NCI-H2081 treated with DMSO at 0.1 percent for 48 hours (cell line): ENCODE data around the gene RELT.

Experiments used
- DNase-seq: peaks from one replicate; lab custom pipeline; 2025; lab: John Stamatoyannopoulos, UW

The RELT gene, protein sequence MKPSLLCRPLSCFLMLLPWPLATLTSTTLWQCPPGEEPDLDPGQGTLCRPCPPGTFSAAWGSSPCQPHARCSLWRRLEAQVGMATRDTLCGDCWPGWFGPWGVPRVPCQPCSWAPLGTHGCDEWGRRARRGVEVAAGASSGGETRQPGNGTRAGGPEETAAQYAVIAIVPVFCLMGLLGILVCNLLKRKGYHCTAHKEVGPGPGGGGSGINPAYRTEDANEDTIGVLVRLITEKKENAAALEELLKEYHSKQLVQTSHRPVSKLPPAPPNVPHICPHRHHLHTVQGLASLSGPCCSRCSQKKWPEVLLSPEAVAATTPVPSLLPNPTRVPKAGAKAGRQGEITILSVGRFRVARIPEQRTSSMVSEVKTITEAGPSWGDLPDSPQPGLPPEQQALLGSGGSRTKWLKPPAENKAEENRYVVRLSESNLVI

DNA sequence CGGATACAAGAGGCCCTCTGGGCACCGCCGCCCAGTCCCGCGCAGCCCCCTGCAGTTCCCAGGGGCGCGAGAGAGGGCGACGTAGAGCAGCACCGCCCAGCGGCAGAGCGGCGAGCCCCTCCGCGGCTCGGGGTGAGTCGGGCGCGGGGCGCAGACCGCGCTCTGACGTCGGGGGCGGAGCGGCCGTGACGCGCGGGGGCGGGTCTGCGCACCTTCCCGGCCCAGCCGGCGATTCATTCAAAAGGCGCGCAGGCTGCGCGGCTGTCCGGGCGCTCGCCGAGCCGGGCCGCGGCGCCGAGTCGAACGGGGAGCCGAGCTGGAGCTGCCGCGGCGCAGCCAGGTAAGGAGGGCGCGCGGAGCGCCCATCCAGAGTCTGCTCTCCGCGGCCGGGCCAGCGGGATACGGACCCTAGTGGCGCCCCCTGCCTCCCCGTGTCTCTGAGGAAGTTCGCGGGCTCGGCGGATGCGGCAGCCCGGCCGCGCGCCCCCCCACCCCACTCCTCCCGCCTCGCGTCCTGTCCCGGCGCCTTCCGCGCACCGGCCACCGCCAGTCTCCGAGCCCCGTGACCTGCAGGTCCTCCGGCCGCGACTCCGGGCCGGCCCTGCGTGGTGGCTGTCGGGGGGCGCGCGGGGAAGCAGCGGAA lies at the start of gene RELT:
Gene RELT, plus strand, starts transcription at position 240 of the 643 bp plus-strand sequence. CDS start 12,738 bp downstream, outside the sequence.
- DNase-seq = peak; percentile 31

- DNase-seq = no peak
Observed at GRCh38 chr11:73326929-73327811, 49.0 kb upstream of the RELT start.

DNA sequence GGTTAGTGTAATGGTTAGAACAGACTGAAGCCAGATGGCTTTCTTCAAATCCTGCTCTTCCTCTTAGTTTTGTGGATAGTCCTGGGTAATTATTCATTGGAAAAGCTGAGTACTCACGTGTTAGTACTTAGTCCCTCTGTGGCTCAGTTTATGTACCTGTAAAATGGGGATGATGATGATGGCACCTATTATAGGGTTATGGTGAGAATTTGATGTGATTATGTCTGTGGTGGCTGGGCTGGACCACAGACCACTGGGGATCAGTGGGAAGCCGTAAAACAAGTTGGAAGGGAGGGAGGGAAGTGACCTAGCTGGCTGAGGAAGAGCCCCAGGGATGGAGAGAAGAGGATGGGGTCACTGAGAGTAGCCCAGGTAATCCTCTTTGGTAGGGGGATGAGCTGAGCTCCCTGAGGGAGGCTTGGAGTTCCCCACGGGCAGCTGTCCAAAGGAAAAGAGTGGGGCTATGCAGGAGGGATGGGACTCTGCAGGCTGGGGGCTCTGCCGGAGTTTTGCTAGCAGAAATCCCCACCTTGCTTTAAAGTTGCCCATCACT lies 48.3 kb upstream of the RELT start:
- no peak for DNase-seq

DNA sequence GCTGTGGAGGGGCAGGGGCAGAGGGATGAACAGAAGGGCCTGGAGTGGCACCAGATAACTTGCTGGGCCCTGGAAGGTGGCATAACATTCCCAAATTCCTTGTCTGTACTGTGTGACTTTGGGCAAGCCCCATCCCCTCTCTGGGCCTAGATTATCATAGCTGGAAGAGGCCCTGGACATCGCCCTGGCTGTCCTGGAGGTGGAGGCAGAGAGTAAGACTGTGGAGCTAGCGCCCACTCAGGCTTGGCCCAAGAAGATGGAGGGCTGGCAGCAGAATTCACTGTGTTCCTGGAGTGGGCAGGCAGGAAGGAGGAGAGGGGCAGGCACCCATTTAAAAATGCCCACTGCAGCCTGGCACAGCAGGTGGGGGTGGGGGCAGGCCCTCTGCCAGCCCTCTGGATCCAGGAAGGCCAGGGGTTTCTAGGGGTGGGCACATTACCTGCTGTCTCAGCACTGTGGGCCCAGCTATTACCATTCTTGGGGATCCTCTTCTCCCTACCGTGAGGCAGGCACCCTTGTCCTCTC lies 45.6 kb upstream of the RELT start:
- no peak for DNase-seq

GRCh38 chr11:73331138-73331916 lies 44.9 kb upstream of the RELT start:
- no peak for DNase-seq

DNA sequence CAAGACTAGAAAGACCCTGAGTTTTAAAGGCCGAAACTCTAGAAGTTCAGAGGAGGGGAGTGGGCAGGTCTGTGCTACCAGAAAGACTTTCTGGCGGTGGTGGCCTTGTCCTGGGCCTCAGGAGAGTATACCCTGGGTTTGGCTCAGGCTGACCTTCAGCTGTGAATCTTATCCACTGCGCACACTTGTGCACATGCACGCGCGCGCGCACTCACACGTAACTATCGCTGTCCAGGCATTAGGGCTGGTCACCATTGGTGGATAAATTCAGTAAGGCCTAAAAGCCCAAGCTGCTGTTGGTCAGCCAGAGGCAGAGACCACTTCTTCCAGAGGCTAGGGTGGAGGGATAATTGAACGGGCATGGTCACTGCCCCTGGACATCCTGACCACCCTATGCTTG lies 43.0 kb upstream of the RELT start:
- DNase-seq = no peak

- DNase-seq = no peak
Observed at GRCh38 chr11:73333640-73334383, 42.4 kb upstream of the RELT start.

DNA sequence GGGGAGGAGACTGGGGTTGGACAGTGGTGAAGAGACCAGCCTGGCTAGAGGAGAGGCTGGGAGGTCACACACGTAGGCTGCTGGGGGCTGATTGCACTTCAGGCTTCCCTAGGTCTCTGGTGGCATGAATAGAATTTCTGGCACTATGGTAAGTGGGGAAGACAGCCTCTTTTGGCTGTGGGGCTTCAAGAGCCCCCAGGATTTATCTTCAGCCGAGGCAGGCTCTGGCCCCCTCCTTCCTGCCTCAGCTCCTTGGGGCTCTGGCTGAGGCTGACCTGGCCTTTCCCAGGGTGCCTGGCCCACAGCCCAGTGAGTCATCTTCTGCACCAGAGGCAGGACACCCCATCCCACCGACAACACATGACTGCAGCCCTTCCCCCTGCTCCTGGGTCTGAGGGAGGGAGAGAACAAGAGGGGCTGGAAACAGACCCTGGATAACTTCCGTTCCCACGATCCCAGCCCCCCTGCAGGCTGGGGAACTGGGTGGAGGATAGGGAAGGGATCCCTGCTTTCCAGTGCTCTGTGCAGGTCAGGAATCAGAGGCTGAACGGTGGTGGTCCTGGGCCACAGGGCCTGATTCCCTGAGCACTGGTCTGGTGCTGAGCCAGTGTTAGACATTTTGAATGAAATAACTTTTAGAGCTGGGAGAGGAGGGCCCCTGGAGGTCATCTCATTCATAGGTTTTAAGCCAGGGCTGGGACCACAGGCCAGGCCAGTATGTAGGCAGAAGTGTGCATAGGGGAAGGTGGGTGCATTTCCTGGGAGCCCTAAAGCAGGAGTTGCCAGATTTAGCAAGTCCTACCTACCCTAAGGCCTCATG lies 41.6 kb upstream of the RELT start:
- DNase-seq = no peak

DNA sequence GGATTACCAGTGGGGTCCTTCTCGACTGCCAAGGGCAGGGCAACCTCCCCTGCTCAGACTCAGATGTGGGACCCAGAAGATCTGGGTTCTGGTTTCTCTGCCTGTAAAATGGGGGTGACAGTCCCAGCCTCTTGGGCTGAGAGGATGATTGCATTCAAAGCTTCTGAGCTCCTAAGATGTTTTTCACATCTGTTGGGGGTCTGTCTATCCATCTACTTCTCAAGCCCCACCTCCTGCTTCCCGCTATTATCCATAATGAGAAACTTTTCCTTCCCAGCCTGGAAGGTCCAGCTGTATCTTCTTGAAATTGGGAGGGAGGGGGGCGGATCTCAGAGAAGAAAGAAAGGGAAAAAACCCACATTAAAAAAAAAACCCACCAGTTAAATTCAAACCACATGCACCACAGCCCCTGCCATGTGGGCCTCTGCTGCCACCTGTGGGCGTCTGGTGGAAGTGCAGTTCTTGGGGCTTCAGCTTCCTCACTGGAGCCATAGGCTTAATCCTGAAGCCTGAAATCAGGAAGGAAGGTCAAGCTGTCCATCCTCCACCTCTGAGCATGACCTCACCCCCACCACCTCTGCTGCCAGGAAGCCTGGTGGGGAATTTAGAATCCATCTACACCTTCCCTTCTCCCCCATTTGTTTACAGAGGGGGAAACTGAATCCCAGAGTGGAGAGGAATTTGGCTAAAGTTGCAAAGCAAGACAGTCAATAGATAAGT lies 40.8 kb upstream of the RELT start:
- no peak for DNase-seq

DNA sequence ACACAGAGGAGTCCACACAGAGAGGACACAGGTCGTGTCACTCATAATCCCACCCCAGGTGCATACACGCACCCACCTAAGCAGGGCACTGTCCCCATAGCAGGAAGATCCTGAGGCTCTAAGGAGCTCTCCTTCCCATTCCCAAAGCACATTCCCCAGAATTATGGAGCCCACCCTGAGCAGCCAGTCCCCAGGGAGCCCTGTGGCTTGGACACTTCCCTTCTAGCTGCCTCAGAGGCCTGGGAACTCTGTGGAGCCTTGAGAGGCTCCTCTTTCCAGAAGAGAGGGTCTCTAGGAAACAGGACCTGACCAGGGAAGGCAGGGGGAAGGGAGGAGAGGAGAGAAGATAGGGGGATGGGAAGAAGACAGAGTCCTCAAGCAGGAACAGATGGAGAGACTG lies 38.4 kb upstream of the RELT start:
- no peak for DNase-seq

GRCh38 chr11:73338279-73338678 lies 37.9 kb upstream of the RELT start:
- no peak for DNase-seq

DNA sequence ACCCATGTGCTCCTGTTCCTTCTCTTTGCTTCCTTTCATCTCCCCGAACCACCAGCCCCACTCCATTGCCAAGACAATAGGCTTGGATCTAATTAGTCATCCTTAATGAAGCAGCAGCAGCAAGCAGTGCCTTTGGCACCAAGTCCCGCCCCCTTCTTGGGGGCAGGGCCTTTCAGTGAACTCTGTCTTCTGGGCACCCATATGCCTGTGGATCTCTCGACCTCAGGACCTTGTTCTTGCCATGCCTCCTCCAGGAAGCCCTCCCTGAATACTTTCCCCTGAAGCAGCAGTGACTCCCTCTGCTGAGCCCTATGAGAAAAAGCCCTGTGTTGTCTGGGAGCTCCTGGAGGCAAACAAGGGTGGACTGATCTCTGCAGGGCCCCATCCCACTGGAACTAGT lies 36.0 kb upstream of the RELT start:
- no peak for DNase-seq

- no peak for DNase-seq
Observed at GRCh38 chr11:73342633-73343032, 33.6 kb upstream of the RELT start.

GRCh38 chr11:73343076-73343873 lies 32.9 kb upstream of the RELT start:
- no peak for DNase-seq

DNA sequence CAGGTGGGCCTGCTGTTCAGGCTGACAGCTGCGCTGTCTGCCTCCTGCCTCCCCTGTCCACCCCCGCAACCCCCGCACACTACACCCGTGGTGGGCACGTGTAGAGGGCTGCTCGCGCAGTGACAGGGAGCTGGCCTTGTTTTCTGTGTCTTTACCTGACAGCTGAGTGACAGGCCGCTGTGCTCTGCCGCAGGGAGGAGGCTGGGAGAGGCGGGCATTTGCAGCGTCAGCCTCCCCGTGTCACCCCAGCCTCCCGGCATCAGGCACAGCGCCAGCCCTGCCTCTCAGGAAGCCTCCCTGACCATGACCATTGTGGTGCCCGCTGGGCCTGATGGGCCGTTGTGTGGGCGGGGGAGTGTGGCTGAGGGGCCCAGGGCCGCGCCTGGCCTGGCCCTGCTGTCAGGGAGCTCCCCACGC lies 32.0 kb upstream of the RELT start:
- DNase-seq = no peak

- no peak for DNase-seq
Observed at GRCh38 chr11:73345481-73346160, 30.6 kb upstream of the RELT start.

DNA sequence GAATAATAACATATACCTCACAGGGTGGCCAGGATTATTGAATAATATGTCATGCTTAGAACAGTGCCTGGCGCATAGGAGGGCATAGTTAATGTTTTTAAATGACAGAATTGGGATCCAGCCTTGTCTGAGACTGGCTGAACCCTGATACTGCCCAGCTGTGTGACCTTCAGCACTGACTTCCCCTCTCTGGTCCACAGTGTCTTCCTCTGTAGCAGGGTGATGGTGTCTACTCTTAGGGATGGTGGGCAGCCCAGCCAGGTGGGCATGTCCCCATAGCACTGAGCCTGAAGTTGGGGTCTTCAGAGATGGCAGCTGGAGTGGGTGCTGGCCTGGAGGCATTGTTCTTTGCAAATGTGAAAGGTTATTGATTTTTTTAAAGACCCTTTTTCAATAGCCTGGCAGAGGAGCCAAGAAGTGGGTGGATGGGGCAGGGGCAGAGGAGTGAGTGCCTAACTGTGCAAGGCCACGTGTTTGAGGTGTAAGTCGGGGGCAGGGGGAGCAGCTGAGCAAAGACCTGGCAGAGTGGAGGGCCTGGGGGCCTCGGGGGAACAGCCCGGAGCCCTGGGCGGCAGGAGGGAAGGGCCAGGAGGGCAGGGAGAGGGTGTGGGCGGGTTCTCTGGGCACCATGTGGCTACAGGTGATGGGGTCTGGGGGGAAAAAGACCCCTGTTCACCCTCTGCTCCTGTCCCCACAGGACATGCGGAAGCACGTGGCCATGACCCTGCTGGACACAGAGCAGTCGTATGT lies 29.8 kb upstream of the RELT start:
- DNase-seq = no peak
